Ovary (tissue), 3 donors: ENCODE measurements around the gene DISP2.

Experiments used
- POLR2A ChIP-seq: fragments of 450-650 bp; IDR thresholded peaks from one replicate; pipeline ENCODE4 v1.6.1; 2017; ENCODE audit warnings: antibody characterized with exemption, mild to moderate bottlenecking, moderate library complexity
- TF ChIP-seq, protein P1 (sequence below), 3 donors: fragments of 450-650 bp in 2 of 3; fragments of 200-600 bp in 1 of 3; IDR thresholded peaks; one replicate each; pipeline versions ENCODE4 v1.5.1 to v1.8.0; 2016 to 2022; ENCODE audit warnings: antibody characterized with exemption in 3 of 3, mild to moderate bottlenecking in 1 of 3
- donor health status: DM: no; HTN: no; CAD: no.

DNA sequence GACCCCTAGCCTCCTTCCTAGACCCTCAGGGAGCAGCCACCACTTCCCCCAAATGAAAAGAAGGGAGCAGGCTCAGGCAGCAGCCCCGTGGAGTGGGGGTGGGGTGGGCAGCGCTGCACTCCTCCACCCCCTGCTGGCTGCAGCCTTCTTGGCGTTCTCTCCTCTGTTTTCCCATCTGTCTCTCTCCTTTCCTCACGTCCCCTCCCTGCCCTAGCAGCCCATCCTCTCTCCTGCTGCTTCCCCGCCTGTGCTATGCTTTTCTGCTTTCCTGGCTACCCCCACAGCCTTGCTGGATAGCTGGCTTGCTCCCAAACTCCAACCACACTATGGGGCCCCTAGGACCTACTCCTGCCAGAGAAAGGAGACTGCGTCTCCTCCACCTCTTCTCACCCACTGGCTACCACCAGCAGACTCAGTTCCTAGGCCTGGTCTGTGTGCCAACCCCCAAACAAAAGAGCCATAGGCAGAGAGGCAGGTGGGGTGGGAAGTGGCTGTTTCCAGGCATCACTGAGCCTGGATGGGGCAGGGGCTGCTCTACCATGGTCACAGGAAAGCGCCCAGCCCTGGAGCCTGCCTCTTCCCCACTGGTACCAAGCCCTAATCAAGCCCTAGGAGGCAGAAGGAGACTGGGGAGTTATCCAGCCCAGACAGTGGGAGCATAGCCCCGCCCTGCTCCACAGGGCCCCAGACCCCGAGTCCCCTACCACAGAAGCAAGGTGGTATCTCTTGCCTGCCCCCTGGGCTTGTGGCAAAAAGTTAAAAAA is 3.4 kb upstream of the DISP2 start:
- TF ChIP-seq, protein P1, sequence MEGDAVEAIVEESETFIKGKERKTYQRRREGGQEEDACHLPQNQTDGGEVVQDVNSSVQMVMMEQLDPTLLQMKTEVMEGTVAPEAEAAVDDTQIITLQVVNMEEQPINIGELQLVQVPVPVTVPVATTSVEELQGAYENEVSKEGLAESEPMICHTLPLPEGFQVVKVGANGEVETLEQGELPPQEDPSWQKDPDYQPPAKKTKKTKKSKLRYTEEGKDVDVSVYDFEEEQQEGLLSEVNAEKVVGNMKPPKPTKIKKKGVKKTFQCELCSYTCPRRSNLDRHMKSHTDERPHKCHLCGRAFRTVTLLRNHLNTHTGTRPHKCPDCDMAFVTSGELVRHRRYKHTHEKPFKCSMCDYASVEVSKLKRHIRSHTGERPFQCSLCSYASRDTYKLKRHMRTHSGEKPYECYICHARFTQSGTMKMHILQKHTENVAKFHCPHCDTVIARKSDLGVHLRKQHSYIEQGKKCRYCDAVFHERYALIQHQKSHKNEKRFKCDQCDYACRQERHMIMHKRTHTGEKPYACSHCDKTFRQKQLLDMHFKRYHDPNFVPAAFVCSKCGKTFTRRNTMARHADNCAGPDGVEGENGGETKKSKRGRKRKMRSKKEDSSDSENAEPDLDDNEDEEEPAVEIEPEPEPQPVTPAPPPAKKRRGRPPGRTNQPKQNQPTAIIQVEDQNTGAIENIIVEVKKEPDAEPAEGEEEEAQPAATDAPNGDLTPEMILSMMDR (IDR thresholded peaks at IDR 0.05): no peak
- no peak for TF ChIP-seq POLR2A
